AG04450 (cell line): Measurements from ENCODE around the gene RHBDF1. TPM values are rescaled to one million over a fixed set of nuclear protein-coding genes. Genes with fewer than 3 reads are reported as not detected.

Experiments
- CTCF ChIA-PET: fragments of 300-600, 350-600 bp; formaldehyde crosslinking; extraction: SDS; loops from one replicate; lab custom pipeline; 2022; ENCODE audit warnings: antibody characterized with exemption, inconsistent platforms; lab: Charles Lee
- POLR2A ChIA-PET: fragments of 350-600 bp; formaldehyde crosslinking; extraction: SDS; loops from one replicate; lab custom pipeline; 2021; ENCODE audit warnings: antibody characterized with exemption, inconsistent platforms; lab: Yijun Ruan, JAX
- DNase-seq: peaks from one replicate; pipeline ENCODE4 v3.0.0-alpha.2; 2011; ENCODE audit warnings: low read depth, low spot score
- H3K27ac ChIP-seq: one replicate; pipeline ENCODE4 v1.5.1; 2012; ENCODE audit warnings: low read depth, low read length, control low read depth
- H3K27me3 ChIP-seq: one replicate; pipeline ENCODE4 v1.6.0; 2012; ENCODE audit warnings: low read length; ENCODE audit not compliant: control insufficient read depth, insufficient read depth
- H3K4me3 ChIP-seq: 2 replicates; pipeline ENCODE4 v1.5.1; 2011; ENCODE audit warnings: mild to moderate bottlenecking, low read depth, low read length, control low read depth
- H3K9me3 ChIP-seq: 2 replicates; pipeline ENCODE4 v1.5.1; 2012; ENCODE audit warnings: low read length; ENCODE audit not compliant: control insufficient read depth, insufficient read depth
- CTCF ChIP-seq: IDR thresholded peaks from 2 replicates; pipeline ENCODE4 v1.5.1; 2011; ENCODE audit warnings: low read depth, low read length, control low read depth, inconsistent platforms
- polyA plus RNA-seq: library from polyadenylated mRNA; depleted of rRNA; stranded (reverse); fragments of >200 nt; gene quantifications from 2 replicates; pipeline ENCODE4 v1.2.3, GENCODE V29; 2011

Gene RHBDF1
- polyA plus RNA-seq, 1 experiment, result 50.2 TPM

DNA sequence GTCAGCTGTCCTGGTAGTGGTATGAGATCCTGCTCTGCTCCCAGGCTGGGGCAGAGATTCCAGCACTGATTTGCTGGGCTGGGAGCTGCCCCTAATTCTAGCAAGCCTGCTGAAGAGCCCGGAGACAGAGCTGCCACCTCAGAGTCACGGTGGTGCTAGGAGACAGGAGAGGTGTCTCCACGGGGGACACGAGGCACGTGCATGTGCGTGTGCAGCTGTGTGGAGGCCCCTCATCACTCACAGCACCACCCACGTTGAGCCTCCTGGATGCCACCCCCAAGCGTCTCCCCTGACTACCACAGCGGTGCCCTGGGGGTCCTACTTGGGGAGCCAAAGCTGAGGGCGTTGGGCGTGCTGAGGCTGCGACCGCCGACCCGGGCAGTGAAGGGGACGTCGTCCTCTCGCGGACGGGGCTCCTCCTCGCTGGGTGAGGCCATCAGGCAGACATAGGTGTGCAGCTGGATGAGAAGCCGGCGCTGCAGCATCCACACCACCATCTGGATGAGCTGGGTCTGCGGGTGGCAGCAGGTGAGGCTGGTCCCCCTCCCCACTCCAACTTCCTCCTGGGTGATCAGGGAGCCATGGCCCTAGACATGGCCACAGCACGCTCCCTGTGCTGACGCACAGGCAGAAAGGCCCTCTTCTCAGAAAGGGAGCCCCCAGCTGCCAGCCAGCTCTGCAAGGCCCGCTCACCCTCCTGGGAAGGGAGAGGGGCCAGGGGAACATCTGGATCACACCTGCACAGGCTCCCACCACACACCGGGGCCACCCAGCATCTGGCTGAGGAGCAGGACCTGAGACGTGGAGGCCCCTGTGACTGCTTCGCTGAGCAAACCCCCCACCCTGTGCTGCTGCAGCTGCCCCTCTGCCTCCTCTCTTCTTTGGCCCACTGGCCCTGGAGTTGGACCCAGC is 17.2 kb upstream of the RHBDF1 start:
- no peak for TF ChIP-seq CTCF

GRCh38 chr16:88613-89012 is 16.2 kb upstream of the RHBDF1 start:
- no peak for DNase-seq
- no peaks in the 10 kb centered on the region; the same call in 1 of the 2 replicates for H3K9me3 ChIP-seq
- no peak for TF ChIP-seq CTCF
- ChIA-PET CTCF (interaction anchor here (1.2 kb wide), 1 partner anchor 23 kb away, joined by 3 read pairs; no protein-coding TSS in a partner anchor), POLR2A (no interaction called here)
- no peak overlapping the region for H3K27ac ChIP-seq
- H3K4me3 ChIP-seq, result no peak overlapping the region
- H3K27me3 ChIP-seq, result no peaks in the 10 kb centered on the region

More for the DNA sequence above, 17.2 kb upstream of the RHBDF1 start:
- H3K27ac ChIP-seq, result no peak overlapping the region
- POLR2A ChIA-PET, result interaction anchor here (0.5 kb wide), 1 partner anchor 162 kb away, joined by 3 read pairs; no protein-coding TSS in a partner anchor
- H3K4me3 ChIP-seq, result no peak overlapping the region
- DNase-seq, result no peak
- no peaks in the 10 kb centered on the region; the same call in 1 of the 2 replicates for H3K9me3 ChIP-seq
- CTCF ChIA-PET, result interaction anchor here (1.0 to 3.5 kb wide), 2 partner anchors 17 to 24 kb away, joined by 5 to 13 read pairs; no protein-coding TSS in a partner anchor
- no peaks in the 10 kb centered on the region for H3K27me3 ChIP-seq

- Histone ChIP-seq H3K9me3 (no peaks in the 10 kb centered on the region; the same call in 1 of the 2 replicates), H3K27ac (no peak overlapping the region), H3K4me3 (no peak overlapping the region), H3K27me3 (no peaks in the 10 kb centered on the region)
- ChIA-PET CTCF (interaction anchor here (1.5 kb wide), 1 partner anchor 10 kb away, joined by 16 read pairs; no protein-coding TSS in a partner anchor), POLR2A (no interaction called here)
- TF ChIP-seq CTCF, result no peak
- DNase-seq, result no peak
Observed at GRCh38 chr16:86483-86952, 14.1 kb upstream of the RHBDF1 start.

DNA sequence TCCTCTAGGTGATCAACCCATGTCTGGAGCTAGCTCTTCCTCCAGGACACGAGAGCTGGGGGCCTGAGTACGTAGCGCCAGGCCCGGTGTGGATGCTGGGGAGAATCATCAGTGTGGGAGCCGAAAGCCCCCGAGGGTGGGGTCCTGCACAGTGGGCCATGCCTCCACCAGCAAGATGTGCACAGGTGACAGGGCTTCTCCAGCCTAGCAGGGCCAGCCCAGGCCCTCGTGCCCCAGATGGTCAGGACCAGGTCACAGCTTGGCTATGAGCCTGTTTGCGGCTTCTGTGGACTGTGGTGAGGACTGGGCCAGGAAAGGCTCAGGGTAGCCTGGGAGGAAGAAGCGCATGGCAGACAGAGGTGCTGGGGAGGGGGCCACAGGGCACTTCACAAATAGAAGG is 13.4 kb upstream of the RHBDF1 start:
- TF ChIP-seq CTCF, result no peak
- peak overlapping the region; percentile 91 for H3K27ac ChIP-seq
- no peak for DNase-seq
- H3K27me3 ChIP-seq, result no peaks in the 10 kb centered on the region
- no peak overlapping the region for H3K4me3 ChIP-seq
- ChIA-PET POLR2A (interaction anchor here (0.6 to 1.9 kb wide), 3 partner anchors 15 to 296 kb away, joined by 3 to 7 read pairs (median 3); no protein-coding TSS in a partner anchor), CTCF (interaction anchor here (3.1 kb wide), 1 partner anchor 11 kb away, joined by 25 read pairs; no protein-coding TSS in a partner anchor)
- no peaks in the 10 kb centered on the region; the same call in 1 of the 2 replicates for H3K9me3 ChIP-seq
